Breast epithelium (tissue), 3 donors: ENCODE measurements around the gene DUSP7.

Experiments used
- CTCF ChIP-seq, 3 donors: fragments of 450-650 bp; IDR thresholded peaks; one replicate each; pipeline ENCODE4 v1.5.1; 2016 to 2017; ENCODE audit warnings: antibody characterized with exemption in 3 of 3, mild to moderate bottlenecking in 3 of 3, moderate library complexity in 3 of 3
- POLR2A ChIP-seq: fragments of 450-650 bp; IDR thresholded peaks from one replicate; pipeline ENCODE4 v1.6.1; 2016; ENCODE audit warnings: antibody characterized with exemption, mild to moderate bottlenecking, moderate library complexity

GRCh38 chr3:52017586-52017985 lies 38.8 kb downstream of the DUSP7 start:
- TF ChIP-seq CTCF (IDR thresholded peaks at IDR 0.05) = no peak
- no peak for TF ChIP-seq POLR2A
